Transverse colon (tissue), 4 donors: ENCODE results near the gene STEAP3.

Source experiments
- CTCF ChIP-seq, 5 experiments: fragments of 200-600 bp in 3 of 5; fragments of 450-650 bp in 2 of 5; sonication (generic) in 3 of 5; IDR thresholded peaks; 1 replicate in 2 of 5; 2 replicates in 3 of 5; pipeline ENCODE4 v1.5.1; 2016 to 2017; ENCODE audit warnings: antibody characterized with exemption in 5 of 5, inconsistent platforms in 3 of 5, mild to moderate bottlenecking in 2 of 5, moderate library complexity in 1 of 5
- POLR2A ChIP-seq: fragments of 450-650 bp; IDR thresholded peaks from one replicate; pipeline ENCODE4 v1.6.1; 2016; ENCODE audit warnings: antibody characterized with exemption, mild to moderate bottlenecking, moderate library complexity
- POLR2AphosphoS5 ChIP-seq, 3 donors: sonication (generic); formaldehyde crosslinking; IDR thresholded peaks; one replicate each; pipeline ENCODE4 v1.6.1; 2016; ENCODE audit warnings: antibody characterized with exemption in 3 of 3

GRCh38 chr2:119180892-119181291, 42.7 kb upstream of the STEAP3 start:
- no peak for TF ChIP-seq CTCF (IDR thresholded peaks at IDR 0.05)
- no peak for TF ChIP-seq POLR2AphosphoS5 (IDR thresholded peaks at IDR 0.05)
- TF ChIP-seq POLR2A = no peak
